OCI-LY3 (cell line): Measurements from ENCODE around the gene BAX.

Experiments used
- H2AFZ ChIP-seq: fragments of 200-600, 300-600 bp; shearing (Covaris generic); 2 replicates; pipeline ENCODE4 v1.6.0; 2014; ENCODE audit warnings: antibody characterized with exemption, low read depth, low read length
- H3K27ac ChIP-seq: fragments of 200-600, 300-600 bp; sonication (generic); 2 replicates; pipeline ENCODE4 v1.5.1; 2014; ENCODE audit warnings: mild to moderate bottlenecking, low read length, moderate library complexity, mixed read lengths
- H3K27me3 ChIP-seq: fragments of 200-600, 300-600 bp; sonication (generic); 2 replicates; pipeline ENCODE4 v1.6.1; 2014; ENCODE audit warnings: low read depth, low read length, mixed read lengths
- H3K36me3 ChIP-seq: fragments of 200-600, 300-600 bp; sonication (generic); replicated peaks from 2 replicates; pipeline ENCODE3; 2014; ENCODE audit warnings: low read depth, low read length, mixed read lengths
- H3K4me1 ChIP-seq: fragments of 300-600, 200-600 bp; sonication (generic); 2 replicates; pipeline ENCODE4 v1.6.1; 2014; ENCODE audit warnings: low read length, mixed read lengths
- H3K4me2 ChIP-seq: fragments of 200-600, 300-600 bp; sonication (generic); 2 replicates; pipeline ENCODE4 v1.6.1; 2014; ENCODE audit warnings: low read length, mixed read lengths
- H3K4me3 ChIP-seq: fragments of 300-600, 200-600 bp; sonication (generic); 2 replicates; pipeline ENCODE4 v1.5.1; 2014; ENCODE audit warnings: antibody characterized with exemption, mild to moderate bottlenecking, low read length, moderate library complexity
- H3K79me2 ChIP-seq: fragments of 300-600, 200-600 bp; shearing (Covaris generic); 2 replicates; pipeline ENCODE4 v1.6.1; 2014; ENCODE audit warnings: mild to moderate bottlenecking, low read length, mixed read lengths
- H3K9ac ChIP-seq: fragments of 300-600, 200-600 bp; shearing (Covaris generic); 2 replicates; pipeline ENCODE4 v1.6.0; 2014; ENCODE audit warnings: mild to moderate bottlenecking, low read length, moderate library complexity
- H3K9me3 ChIP-seq: fragments of 200-600, 300-600 bp; shearing (Covaris generic); 2 replicates; pipeline ENCODE4 v1.6.1; 2014; ENCODE audit warnings: low read length, mixed read lengths; ENCODE audit not compliant: insufficient read depth
- H4K20me1 ChIP-seq: fragments of 200-600, 300-600 bp; sonication (generic); 2 replicates; pipeline ENCODE4 v1.6.1; 2016; ENCODE audit warnings: low read length, mixed read lengths; ENCODE audit not compliant: insufficient read depth
- CTCF ChIP-seq: fragments of 200-600, 300-600 bp; sonication (generic); IDR thresholded peaks from 2 replicates; pipeline ENCODE4 v1.5.1; 2014; ENCODE audit warnings: antibody characterized with exemption, low read length, low read depth
- EZH2phosphoT487 ChIP-seq: fragments of 200-600 bp; shearing (Covaris generic); IDR thresholded peaks from 2 replicates; pipeline ENCODE4 v1.6.1; 2018; ENCODE audit warnings: antibody characterized with exemption, mixed run types, low read depth

Gene BAX

DNA sequence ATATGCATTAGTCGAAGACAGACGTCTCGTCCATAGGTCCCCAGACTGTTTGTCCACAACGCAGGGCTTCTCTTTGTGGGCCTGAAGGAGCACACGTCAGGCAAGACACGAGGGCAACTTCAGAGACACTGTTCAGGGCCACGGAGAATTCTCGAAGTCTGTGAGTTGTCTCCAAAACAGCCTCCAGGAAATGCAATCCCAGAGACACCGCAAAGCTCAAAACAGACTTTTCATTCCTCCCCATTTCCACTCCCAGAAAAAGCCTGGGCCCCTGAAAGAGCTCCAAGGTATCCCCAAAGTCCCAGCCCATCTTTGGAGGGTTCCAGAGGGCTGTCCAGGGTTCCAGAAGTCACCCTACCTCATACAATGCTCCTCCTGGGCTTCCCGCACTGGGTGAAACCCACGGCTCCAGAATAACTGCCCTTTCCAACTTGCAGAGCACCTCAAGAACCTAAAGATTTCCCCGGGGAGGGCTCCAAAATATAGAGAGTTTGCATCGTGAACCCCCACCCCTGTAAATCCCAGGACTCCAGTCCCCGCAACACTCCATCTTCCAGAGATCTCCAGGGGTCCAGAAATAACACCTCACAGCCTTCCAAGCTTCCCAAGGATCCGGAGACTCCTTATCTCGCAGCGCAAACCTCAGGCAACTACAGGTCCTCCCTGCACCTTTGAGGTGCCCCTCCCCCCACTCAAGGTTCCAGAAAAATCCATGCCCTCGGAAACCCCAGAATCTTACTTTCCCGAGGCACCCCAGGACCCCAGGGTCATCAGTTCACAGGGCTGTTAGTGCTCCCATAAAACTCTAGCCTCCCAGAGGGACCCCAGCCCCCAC lies 9.7 kb downstream of the BAX start:
- peak overlapping the region; percentile 98 for H3K4me2 ChIP-seq
- no peaks in the 10 kb centered on the region for H3K9me3 ChIP-seq
- H3K4me1 ChIP-seq = peaks cover 56% of the 10 kb centered on the region
- TF ChIP-seq CTCF = no peak
- TF ChIP-seq EZH2phosphoT487 = no peak
- H3K9ac ChIP-seq = peak overlapping the region; percentile 97
- no peaks in the 10 kb centered on the region for H3K27me3 ChIP-seq
- H2AFZ ChIP-seq = no peak overlapping the region
- peaks cover 35% of the 10 kb centered on the region for H3K36me3 ChIP-seq
- peaks cover 34% of the 10 kb centered on the region for H3K79me2 ChIP-seq
- H3K4me3 ChIP-seq = peak overlapping the region; percentile 76
- peak overlapping the region; percentile 96 for H3K27ac ChIP-seq
- H4K20me1 ChIP-seq = peaks cover 21% of the 10 kb centered on the region

DNA sequence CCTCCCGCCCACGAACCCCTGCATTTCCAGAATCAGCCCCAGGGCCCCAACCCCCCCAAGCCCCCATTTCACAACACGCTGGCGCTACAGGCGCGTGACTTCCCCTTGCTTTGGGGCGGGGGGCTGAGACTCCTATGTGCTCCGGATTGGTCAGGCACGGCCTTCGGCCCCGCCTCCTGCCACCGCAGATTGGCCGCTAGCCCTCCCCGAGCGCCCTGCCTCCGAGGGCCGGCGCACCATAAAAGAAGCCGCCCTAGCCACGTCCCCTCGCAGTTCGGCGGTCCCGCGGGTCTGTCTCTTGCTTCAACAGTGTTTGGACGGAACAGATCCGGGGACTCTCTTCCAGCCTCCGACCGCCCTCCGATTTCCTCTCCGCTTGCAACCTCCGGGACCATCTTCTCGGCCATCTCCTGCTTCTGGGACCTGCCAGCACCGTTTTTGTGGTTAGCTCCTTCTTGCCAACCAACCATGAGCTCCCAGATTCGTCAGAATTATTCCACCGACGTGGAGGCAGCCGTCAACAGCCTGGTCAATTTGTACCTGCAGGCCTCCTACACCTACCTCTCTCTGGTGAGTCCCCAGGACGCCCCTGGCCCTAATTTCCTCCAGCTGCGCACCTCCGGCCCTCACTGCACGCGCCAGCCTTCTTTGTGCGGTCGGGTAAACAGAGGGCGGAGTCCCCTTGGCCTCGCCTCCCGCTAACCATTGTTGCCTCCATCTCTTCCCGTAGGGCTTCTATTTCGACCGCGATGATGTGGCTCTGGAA lies 10.5 kb downstream of the BAX start, which contains the start of gene FTL:
Gene FTL (plus strand): TSS at position 270 of the 766 bp plus-strand sequence. CDS start 199 bp downstream, at position 469.
- H3K4me3 ChIP-seq = peak within 1 kb of the TSS; percentile 91
- no peak for TF ChIP-seq EZH2phosphoT487
- no peak for TF ChIP-seq CTCF
- H3K9me3 ChIP-seq = no peaks in the 10 kb centered on the region
- H3K79me2 ChIP-seq = peaks cover 34% of the 10 kb centered on the region
- peaks cover 41% of the 10 kb centered on the region for H3K36me3 ChIP-seq
- peak within 1 kb of the TSS; percentile 98 for H3K4me2 ChIP-seq
- H2AFZ ChIP-seq = no peak within 1 kb of the TSS
- H3K9ac ChIP-seq = peak within 1 kb of the TSS; percentile 97
- peak within 1 kb of the TSS; percentile 96 for H3K27ac ChIP-seq
- peaks cover 61% of the 10 kb centered on the region for H3K4me1 ChIP-seq
- no peaks in the 10 kb centered on the region for H3K27me3 ChIP-seq
- H4K20me1 ChIP-seq = peaks cover 21% of the 10 kb centered on the region

GRCh38 chr19:48965806-48966540 lies 11.3 kb downstream of the BAX start:
- Histone ChIP-seq H3K4me3 (peak overlapping the region; percentile 91), H3K27me3 (no peaks in the 10 kb centered on the region), H2AFZ (no peak overlapping the region), H3K4me1 (peaks cover 67% of the 10 kb centered on the region), H4K20me1 (peaks cover 21% of the 10 kb centered on the region), H3K9ac (peak overlapping the region; percentile 91), H3K27ac (peak overlapping the region; percentile 77), H3K79me2 (peaks cover 34% of the 10 kb centered on the region), H3K9me3 (no peaks in the 10 kb centered on the region), H3K4me2 (peak overlapping the region; percentile 88), H3K36me3 (peaks cover 46% of the 10 kb centered on the region)
- TF ChIP-seq CTCF (no peak), EZH2phosphoT487 (no peak)
